ENCODE measurements around the gene PIK3R1. TPM values are rescaled to one million over a fixed set of nuclear protein-coding genes. Genes with fewer than 3 reads are reported as not detected.
"Not testable (repeated sequence)": the region's sequence is repeated elsewhere in the genome, so short reads cannot be mapped to it uniquely, and the experiment has no call there.

Gene PIK3R1
- total RNA-seq, 1 experiment from 2014 or later = 60.0 TPM

DNA sequence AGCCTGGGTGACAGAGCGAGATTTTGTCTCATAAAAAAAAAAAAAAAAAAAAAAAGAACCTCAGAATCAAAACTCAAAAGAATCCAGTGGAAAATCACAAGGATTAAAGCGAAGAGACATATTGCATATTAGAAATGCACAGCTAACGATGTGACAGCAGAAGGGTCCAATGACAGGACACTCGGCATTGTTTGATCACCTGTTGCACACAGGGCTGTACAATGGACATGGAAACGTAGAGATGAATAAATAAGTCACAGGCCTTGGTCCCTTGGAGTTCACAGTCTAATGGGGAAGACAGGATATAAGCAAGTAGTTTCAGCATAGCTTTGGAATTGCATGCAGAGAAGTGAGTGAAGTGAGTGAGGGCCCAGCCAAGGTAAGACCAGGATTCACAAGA is 25.9 kb upstream of the PIK3R1 start:
- in situ Hi-C loops (cut with HindIII; ENCODE audit: low pct_unique_long_range_greater_than_20kb, low sequenced_read_pairs) = no loop called here
- DNase-seq (ENCODE audit: low read depth, low spot score) = no peak

DNA sequence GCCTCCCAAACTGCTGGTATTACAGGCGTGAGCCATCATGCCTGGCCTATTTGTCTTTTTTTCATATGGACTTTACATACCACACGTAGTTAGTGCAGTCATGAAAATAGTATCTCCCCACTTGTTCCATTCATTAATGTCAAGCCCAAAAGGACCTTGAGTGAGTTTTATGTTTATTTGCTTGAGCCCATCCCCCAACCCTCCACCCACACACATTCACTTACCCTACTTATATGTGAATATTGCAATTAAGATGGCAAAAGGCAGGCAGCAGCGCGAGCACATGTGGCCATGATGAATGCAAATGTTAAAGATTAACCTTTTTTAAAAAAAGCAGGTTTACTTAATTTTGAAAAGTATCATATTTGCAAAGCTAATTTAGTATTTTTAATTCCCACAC is 24.9 kb upstream of the PIK3R1 start:
- in situ Hi-C loops (cut with HindIII; ENCODE audit: low pct_unique_long_range_greater_than_20kb, low sequenced_read_pairs) = no loop called here
- DNase-seq (ENCODE audit: low read depth, low spot score) = no peak

DNA sequence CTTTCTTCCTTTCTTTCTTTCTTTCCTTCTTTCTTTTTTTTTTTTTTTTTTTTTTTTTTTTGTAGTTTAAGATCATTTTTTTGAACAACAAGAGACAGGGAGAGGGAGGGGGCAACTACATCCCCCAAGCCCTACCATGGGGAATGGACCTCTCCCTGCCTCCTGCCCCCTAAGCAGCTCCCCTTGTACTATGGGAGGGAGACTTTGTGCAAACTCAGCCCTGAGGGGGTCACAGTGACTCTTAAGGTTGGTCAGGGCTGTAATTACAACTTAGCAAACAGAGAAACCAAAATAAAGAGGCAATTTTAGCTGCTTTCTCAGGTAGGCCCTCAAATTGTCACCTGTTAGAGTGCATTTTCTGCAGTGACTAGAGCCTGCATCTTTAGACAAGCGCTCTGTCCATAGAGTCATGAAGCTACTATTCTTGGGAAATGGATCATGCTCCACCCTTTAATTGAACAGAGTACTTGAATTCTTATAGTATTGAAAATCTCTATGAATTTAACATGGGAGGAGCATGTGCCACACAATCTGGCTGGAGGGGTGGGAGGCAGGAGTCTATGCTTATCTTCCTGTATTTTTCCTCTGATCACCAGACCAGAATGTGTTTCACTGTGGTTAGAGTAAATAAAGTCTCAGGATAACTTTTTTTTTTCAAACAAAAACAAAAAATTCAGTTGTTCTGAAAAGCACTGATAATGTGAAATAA is 24.3 kb upstream of the PIK3R1 start:
- in situ Hi-C loops (cut with HindIII; ENCODE audit: low pct_unique_long_range_greater_than_20kb, low sequenced_read_pairs) = no loop called here
- DNase-seq (ENCODE audit: low read depth, low spot score) = no peak

DNA sequence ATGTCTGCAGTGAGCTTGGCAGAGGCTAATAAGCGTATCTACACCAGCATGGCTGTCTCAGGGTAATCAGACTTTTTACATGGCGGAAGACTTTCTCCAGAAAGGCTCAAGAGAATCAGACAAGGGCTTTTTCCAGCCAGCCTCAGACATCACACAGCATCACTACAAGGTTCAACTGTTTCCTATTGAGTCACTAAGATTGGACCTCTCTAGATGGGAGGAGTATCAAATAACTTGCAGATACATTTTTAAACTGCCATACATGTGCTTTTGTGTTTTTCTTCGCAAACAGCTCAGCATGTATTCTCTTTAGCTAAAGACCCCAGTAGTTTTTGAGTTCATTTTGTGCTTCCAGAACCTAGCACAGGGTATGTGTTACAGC is 22.9 kb upstream of the PIK3R1 start:
- no peak for DNase-seq (ENCODE audit: low read depth, low spot score)
- in situ Hi-C loops (cut with HindIII; ENCODE audit: low pct_unique_long_range_greater_than_20kb, low sequenced_read_pairs) = no loop called here

DNA sequence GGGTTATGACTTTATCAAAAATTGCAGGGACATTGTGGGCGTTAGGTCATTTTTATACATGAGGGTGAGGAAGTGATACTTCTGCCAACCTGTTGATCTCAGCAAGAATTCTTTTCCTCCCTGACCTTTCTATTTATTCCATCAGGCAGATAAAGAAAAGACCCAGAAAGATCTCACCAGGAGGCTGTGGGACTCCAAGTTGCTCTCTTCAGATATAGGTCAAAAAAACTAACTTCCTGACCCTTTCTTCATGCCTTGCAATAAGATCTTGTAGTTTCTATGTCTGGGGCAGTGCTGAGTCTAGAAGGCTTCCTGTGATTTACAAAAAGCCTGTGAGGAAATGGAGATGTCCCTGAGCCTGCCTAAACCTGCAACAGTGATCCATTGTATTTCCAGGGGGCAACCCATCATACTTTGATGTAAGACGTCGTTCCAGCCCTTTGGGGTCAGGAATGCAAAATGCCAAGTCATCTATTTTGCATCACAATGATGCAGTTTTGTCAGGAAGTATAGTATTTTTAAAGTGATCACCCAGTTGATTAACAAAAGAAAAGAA is 22.0 kb upstream of the PIK3R1 start:
- no peak for DNase-seq (ENCODE audit: low read depth, low spot score)
- in situ Hi-C loops (cut with HindIII; ENCODE audit: low pct_unique_long_range_greater_than_20kb, low sequenced_read_pairs) = no loop called here

DNA sequence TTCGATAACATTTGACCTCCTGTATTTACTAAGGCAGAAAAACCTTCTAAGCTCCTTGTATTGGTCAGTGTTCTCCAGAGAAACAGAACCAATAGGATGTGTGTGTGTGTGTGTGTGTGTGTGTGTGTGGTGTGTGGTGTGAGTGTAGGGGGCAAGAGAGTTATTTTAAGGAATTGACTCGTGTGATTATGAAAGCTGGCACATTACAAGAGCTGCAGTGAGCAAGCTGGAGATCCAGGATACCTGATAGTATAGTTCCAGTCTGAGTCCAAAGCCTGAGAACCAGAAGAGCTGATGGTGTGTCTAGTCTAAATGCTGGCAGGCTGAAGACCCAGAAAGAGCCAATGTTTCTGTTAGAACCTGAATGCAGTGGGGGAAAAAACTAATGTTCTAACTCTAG is 21.2 kb upstream of the PIK3R1 start:
- in situ Hi-C loops (cut with HindIII; ENCODE audit: low pct_unique_long_range_greater_than_20kb, low sequenced_read_pairs) = no loop called here
- no peak for DNase-seq (ENCODE audit: low read depth, low spot score)

DNA sequence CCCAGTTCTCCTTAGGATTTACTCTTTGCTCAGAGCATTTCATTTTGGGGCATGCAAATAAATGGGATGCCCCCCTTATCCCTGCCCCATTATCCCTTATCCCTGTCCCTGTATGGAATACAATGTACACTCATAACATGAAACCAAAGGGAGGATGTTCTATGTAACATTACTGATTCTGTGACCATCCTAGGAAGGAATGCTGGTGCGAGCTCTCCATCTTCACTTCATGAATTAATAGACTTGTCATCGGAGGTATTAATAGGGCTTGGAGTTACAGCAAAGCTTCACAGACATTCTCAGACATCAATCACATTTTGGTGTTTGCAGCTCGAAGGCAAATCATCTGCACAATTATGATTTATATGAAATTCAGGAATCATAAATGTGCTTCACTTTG is 20.4 kb upstream of the PIK3R1 start:
- in situ Hi-C loops (cut with HindIII; ENCODE audit: low pct_unique_long_range_greater_than_20kb, low sequenced_read_pairs) = no loop called here
- DNase-seq (ENCODE audit: low read depth, low spot score) = no peak

DNA sequence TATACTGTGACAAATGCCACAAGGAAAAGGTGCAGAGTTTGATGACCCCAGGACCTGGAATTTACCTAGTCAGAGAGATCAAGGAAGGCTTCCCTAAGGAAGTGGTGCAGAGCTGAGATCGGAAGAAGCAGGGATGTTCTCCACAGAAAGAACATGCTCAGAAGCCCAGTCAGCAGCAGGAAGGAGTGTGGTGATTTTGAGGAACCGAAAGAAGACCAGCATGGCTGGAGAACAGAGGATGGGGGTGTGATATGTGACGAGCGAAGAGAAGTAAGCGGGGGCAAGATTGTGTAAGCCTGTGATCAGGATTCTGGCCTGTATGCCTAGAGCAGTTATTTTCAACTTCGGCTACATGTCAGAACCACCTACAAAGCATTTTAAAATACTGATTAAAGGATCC is 18.7 kb upstream of the PIK3R1 start:
- no peak for DNase-seq (ENCODE audit: low read depth, low spot score)
- in situ Hi-C loops (cut with HindIII; ENCODE audit: low pct_unique_long_range_greater_than_20kb, low sequenced_read_pairs) = no loop called here

DNA sequence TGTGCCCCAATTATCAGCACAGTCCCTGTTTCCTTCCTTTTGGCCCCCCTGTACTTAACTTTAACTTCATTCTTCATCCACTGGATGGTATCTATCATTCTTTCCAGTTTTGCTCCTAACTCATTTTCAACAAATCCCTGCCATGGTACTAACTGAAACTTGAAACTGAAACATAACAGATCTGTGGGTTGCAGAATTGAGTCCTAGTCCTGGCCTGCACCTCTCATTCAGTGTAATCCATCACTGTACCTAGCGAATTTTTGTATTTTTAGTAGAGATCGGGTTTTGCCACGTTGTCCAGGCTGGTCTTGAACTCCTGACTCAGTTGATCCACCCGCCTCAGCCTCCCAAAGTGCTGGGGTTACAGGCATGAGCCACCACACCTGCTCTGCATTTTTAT is 15.3 kb upstream of the PIK3R1 start:
- no peak for DNase-seq (ENCODE audit: low read depth, low spot score)
- in situ Hi-C loops (cut with HindIII; ENCODE audit: low pct_unique_long_range_greater_than_20kb, low sequenced_read_pairs) = no loop called here

DNA sequence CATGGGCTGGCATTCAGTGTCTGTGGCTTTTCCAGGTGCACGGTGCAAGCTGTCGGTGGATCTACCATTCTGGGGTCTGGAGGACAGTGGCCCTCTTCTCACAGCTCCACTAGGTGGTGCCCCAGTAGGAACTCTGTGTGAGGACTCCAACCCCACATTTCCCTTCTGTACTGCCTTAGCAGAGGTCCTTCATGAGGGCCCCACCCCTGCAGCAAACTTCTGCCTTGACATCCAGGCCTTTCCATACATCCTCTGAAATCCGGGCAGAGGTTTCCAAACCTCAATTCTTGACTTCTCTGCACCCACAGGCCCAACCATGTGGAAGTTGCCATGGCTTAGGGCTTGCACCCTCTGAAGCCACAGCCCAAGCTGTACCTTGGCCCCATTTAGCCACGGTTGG is 4.9 kb upstream of the PIK3R1 start:
- DNase-seq (ENCODE audit: low read depth, low spot score); in situ Hi-C loops (cut with HindIII; ENCODE audit: low pct_unique_long_range_greater_than_20kb, low sequenced_read_pairs): not testable (repeated sequence)

DNA sequence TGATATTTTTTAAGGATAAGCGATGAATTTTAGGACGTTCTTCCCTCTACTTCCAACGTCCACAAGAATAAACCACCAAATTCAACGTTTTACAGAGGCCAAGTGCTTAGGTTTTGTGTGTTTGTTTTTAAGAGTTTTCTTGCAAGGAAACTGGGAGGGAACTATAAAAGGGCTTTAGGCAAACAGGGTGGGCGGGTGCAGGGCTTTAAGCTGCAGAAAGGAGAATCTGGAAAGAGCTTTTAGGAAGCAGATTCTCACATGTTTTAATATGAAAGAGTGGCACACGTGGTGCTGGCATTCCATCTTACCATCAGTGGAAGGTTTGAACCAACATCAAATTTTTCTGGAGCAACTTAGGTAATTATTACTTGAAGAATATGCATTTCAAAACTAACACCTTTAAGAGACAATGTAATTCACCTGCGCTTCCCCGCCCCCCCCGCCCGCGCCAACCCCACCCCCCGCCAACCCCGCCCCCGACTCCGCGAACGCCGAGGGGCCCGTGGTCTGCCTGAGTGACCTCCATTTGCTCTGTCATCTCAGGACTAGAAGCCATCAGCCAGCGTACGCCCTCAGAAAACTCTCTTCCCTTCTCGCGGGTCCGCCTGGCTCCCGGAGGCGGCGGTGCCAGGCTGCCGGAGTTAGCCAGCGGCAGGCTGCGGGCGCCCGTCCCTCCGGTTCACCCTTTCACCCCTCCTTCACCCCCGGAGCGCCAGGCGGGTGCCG is 911 bp upstream of the PIK3R1 start:
- in situ Hi-C loops (cut with HindIII; ENCODE audit: low pct_unique_long_range_greater_than_20kb, low sequenced_read_pairs) = no loop called here
- no peak for DNase-seq (ENCODE audit: low read depth, low spot score)

DNA sequence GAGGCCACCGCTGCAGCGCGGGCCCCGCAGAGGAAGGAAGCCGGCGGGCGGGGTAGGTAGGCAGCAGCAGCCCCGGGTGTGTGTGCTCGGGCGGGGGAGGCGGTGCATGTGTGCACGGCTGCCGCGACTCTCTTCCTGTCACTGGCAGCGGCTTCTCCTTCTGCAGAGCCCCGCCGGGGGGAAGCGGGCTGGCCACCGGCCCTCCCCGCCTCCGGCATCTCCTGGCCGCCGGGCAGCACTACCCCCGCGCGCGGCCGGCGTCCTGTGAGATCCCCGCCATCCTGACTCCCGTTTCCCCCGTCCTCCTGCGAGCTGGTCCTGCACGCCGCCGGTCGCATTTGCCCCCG is 315 bp downstream of the PIK3R1 start:
- no peak for DNase-seq (ENCODE audit: low read depth, low spot score)
- in situ Hi-C loops (cut with HindIII; ENCODE audit: low pct_unique_long_range_greater_than_20kb, low sequenced_read_pairs) = no loop called here

DNA sequence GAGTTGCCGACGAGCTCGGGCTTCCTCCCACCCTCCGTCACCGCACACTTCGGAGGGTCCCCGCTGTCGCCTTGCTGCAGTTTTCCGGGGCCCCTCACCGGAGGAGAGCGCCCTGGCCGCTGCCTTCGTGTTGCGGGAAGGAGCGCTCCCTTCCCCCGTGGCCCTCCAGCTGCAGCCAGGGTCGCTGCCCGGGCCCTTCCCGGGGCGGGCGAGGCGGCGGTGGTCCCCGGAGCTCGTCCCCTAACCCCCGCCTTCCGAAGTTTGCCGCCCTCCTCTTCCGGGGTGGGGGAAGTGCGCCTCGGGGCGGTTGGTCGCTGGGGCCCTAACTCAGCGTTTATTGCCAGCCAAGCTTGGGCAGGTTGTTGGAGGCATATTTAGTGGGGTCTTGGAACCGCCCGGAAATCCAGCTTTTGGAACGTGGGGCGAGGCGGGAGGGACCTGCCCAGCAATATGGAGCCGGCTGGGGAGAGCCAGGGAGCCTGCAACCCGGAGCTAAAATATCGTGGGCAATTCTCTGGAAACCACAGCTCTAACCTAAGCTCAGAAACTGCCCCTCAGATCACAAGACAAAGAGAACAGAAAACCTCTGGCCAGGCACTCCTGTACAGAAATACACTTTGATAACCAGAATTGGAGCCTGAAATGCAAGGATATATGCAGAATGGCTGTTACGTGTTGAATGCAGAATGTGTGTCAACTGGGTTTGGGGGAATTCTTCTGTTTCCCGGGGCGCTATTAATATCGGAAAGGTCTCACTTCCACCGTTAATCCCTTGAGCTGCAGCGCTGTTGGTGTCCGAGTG is 890 bp downstream of the PIK3R1 start:
- in situ Hi-C loops (cut with HindIII; ENCODE audit: low pct_unique_long_range_greater_than_20kb, low sequenced_read_pairs) = no loop called here
- peak; percentile 40 for DNase-seq (ENCODE audit: low read depth, low spot score)

DNA sequence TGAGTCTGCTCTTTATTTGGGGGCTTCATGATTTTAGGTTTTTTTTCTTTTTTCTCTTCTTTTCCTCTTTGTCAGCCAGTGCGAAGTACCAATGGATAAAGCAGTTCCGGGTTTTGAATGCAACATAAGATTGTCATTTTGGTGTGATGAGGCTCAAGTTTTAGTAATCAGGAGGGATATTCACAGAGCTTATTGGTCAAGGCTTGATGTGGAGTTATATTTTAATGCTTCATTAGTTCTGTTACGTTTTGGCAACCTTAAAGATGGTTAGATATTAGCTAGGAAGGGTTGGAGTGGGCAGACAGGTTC is 1.4 kb downstream of the PIK3R1 start:
- in situ Hi-C loops (cut with HindIII; ENCODE audit: low pct_unique_long_range_greater_than_20kb, low sequenced_read_pairs) = no loop called here
- DNase-seq (ENCODE audit: low read depth, low spot score) = no peak

DNA sequence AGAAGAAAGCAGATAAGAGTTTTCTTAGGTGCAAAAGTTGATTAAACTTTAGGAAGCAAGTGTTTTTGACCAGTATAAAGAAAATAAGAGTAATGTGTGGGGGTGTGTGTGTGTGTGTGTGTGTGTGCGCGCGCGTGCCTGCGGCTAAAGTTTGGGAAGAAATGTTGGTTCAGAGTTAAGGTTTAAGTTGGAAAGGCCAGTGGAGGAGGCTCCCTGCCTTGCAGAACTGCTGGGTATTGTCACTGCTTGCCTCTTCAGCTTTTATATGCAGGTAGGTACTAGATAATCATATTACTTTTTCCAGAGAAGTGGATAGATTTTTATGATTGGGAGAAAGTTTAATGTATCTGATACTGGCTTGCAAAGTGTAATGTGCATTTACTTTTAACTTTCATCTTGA is 2.0 kb downstream of the PIK3R1 start:
- no peak for DNase-seq (ENCODE audit: low read depth, low spot score)
- in situ Hi-C loops (cut with HindIII; ENCODE audit: low pct_unique_long_range_greater_than_20kb, low sequenced_read_pairs) = no loop called here

DNA sequence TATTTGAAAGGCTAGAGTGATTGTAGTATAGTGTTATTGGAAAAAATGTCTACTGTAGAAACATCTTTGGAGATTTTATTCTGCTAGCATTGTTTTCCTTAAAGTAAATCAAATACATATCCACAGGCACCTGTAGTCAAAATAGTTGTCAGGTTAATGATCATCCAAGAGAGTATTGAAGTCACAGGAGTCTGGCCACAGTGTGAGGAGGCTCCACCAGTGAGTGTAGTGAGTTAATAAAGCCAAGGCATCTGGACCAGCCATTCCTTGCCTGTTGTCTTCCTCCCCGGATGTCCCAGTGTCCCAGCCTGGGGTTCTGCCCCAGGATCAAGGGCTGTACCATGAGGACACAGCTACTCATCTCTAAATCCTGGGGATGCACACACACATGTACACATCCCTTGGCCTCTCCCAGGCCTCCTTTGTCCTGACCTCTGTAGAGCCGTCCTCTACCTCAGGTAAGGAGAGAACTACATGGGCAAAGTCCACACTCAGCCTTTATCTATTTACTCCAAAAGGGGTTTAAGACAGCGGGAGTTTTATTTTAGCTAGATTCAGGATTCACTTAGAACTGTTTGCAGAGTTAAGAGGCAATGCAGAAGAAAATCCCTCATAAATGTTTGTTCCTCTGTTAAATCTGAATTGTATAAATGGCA is 3.7 kb downstream of the PIK3R1 start:
- in situ Hi-C loops (cut with HindIII; ENCODE audit: low pct_unique_long_range_greater_than_20kb, low sequenced_read_pairs) = no loop called here
- no peak for DNase-seq (ENCODE audit: low read depth, low spot score)

DNA sequence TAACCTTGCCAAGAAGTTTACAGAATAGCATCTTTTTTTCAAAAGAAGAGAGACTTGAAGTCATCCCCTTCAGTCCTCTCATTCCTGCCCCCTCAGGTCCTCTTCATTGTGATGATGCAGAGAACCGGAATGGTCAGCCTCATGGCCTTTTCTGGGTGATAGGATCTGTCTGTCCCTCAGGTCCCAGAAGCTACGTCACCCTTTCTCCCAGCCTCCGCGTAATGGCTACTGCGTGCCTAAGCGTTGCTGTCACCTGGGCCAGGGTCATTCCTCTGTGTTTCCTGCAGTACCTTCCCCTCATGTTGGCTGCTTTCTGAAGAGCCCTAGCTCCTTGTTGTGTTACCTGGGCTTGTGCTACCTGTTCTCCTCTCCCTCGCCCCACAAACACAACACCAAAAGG is 4.7 kb downstream of the PIK3R1 start:
- DNase-seq (ENCODE audit: low read depth, low spot score) = no peak
- in situ Hi-C loops (cut with HindIII; ENCODE audit: low pct_unique_long_range_greater_than_20kb, low sequenced_read_pairs) = no loop called here

DNA sequence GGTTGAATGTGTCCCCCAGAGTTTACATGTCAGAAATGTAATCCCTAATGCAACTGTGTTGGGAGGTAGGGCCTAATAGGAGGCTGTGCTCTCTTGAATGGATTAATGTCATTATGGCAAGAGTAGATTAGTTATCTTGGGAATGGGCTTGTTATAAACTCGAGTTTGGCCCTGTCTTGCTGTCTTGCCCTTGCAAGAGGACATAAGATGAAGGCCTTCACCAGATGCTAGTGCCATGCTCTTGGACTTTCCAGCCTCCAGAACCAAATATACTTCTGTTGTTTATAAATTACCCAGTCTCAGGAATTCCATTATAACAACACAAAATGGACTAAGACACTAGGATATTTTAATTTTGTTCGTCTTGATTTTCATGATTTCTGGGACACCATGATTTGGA is 5.4 kb downstream of the PIK3R1 start:
- in situ Hi-C loops (cut with HindIII; ENCODE audit: low pct_unique_long_range_greater_than_20kb, low sequenced_read_pairs) = no loop called here

More for the DNA sequence above, 5.4 kb downstream of the PIK3R1 start:
- no peak for DNase-seq (ENCODE audit: low read depth, low spot score)
